ENCODE results near the gene SLC16A12.
"Not testable (repeated sequence)": the region's sequence is repeated elsewhere in the genome, so short reads cannot be mapped to it uniquely, and the experiment has no call there.

SLC16A12 gene

DNA sequence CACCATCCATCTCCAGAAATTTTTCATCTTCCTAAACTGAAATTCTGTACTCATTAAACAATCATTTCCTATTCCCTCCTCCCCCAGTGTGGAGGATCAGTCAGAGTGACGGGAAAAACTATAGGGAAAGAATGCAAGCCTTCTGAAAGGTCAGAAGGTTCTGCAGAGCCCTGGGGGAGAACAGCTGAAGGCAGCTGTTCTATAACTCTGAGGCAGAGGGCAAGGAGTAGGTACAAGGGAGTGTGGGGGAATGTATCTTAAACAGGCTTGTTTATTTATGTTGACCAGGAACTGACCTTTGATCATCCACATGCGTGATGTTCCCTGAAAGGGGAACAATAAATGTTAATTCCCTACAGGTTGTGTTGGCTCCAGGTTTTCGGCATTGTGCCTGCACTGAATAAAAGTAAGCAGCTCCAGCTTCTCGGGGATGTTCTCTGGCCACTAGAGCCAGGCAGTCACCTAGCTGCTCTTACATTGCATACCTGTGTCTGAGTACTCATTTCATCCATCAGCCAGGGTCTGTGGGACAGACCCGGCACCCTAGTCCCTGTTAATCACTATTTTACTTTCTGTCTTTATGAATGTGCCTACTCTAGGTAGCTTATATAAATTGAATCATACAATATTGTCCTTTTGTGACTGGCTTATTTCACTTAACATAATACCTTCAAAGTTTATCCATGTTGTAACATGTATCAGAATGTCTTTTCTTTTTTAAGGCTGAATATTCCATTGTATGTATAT is 137.2 kb downstream of the SLC16A12 start:
- peak; percentile 11 for DNase-seq (ENCODE audit: low read depth)
- no peak for TF ChIP-seq CTCF (conservative IDR thresholded peaks at IDR 0.05; ENCODE audit: control insufficient read depth, insufficient read depth, low read depth, low read length)
- no peak overlapping the region for H3K4me3 ChIP-seq (ENCODE audit: control insufficient read depth, low read depth, low read length)

GRCh38 chr10:89395141-89395540 is 140.3 kb downstream of the SLC16A12 start:
- no peak for TF ChIP-seq CTCF (conservative IDR thresholded peaks at IDR 0.05; ENCODE audit: control insufficient read depth, insufficient read depth, low read depth, low read length)
- no peak for DNase-seq (ENCODE audit: low read depth)
- H3K4me3 ChIP-seq (ENCODE audit: control insufficient read depth, low read depth, low read length): no peak overlapping the region

DNA sequence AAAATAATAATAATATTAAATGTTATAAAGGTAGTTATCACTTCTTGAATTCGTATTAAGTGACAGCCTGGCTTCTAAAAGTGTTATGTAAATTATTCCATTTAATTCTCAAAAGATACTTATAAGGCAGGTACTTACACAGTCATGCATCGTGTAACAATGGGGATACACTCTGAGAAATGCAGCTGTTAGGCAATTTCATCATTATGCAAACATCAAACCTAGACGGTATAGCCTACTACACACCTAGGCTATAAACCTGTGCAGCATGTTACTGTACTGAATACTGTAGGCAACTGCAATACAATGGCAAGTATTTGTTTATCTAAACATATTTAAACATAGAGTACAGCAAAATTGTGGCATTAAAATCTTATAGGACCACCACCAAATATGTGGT is 141.5 kb downstream of the SLC16A12 start:
- no peak overlapping the region for H3K4me3 ChIP-seq (ENCODE audit: control insufficient read depth, low read depth, low read length)
- DNase-seq (ENCODE audit: low read depth): no peak
- TF ChIP-seq CTCF (conservative IDR thresholded peaks at IDR 0.05; ENCODE audit: control insufficient read depth, insufficient read depth, low read depth, low read length): no peak

GRCh38 chr10:89392974-89393373 is 142.4 kb downstream of the SLC16A12 start:
- peak; percentile 87 for DNase-seq (ENCODE audit: low read depth)
- peak overlapping the region; percentile 64 for H3K4me3 ChIP-seq (ENCODE audit: control insufficient read depth, low read depth, low read length)
- no peak for TF ChIP-seq CTCF (conservative IDR thresholded peaks at IDR 0.05; ENCODE audit: control insufficient read depth, insufficient read depth, low read depth, low read length)

DNA sequence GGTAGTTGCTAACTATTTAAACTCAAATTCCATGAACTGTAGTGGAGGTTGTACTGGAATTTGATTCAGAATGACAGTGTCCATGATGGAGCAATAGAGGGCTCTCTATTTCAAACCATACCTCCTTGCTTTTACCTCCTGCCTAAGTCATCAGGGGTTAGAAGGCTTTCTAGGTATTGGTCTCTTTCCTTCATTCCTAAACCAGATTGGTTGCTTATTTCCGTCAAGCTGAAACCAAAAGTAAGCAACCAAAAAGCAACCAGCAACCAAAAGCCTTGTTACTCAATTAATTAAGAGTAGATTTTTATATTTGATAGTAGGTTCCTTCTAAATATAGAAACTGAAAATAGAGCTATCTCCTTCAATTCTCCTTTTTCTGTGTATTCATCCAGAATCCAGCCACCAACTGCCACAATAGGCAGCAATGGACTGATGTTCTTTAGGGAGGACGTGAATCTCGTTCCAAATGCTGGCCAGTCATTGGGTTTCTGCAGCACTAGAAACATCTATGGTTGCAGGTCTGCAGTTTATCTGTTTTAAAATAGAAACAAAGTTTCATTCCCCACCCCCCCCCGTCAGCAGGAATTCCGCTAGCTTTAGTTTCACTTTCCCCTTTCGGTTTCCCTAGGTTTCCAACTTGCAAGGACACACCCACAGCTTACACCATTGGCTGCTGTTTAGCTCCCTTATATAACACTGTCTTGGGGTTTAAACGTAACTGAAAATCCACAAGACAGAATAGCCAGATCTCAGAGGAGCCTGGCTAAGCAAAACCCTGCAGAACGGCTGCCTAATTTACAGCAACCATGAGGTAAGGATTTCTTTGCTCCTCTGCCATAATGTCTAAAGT is 143.3 kb downstream of the SLC16A12 start, which contains the start of gene IFIT1:
Gene IFIT1 (plus strand): TSS at position 717 of the 850 bp plus-strand sequence. CDS start 90 bp downstream, at position 807.
- TF ChIP-seq CTCF (conservative IDR thresholded peaks at IDR 0.05; ENCODE audit: control insufficient read depth, insufficient read depth, low read depth, low read length): no peak
- H3K4me3 ChIP-seq (ENCODE audit: control insufficient read depth, low read depth, low read length): peak within 1 kb of the TSS; percentile 64
- DNase-seq (ENCODE audit: low read depth): peak; percentile 90

DNA sequence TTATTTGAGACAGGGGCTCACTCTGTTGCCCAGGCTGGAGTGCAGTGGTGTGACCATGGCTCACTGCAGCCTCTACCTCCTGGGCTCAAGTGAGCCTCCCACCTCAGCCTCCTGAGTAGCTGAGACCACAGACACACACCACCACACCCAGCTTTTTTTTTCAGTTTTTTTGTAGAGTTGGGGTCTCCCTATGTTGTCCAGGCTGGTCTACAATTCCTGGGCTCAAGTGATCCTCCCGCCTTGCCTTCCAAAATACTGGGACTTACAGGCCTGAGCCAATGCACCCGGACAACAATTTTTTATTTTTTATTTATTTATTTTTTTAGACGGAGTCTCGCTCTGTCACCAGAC is 144.2 kb downstream of the SLC16A12 start:
- DNase-seq (ENCODE audit: low read depth); H3K4me3 ChIP-seq (ENCODE audit: control insufficient read depth, low read depth, low read length): not testable (repeated sequence)

Measured in fibroblast of mammary gland (primary cell).